Calu3 (cell line): ENCODE data around the gene WTIP. TPM values are rescaled to one million over a fixed set of nuclear protein-coding genes. Genes with fewer than 3 reads are reported as not detected.

Experiments used
- BruUV-seq: library from RNA; stranded (reverse); fragments of 400-500 nt; replicated peaks from 2 replicates; lab custom pipeline; 2021; lab: Mats Ljungman, UMichigan
- CTCF ChIA-PET: fragments of 300-600 bp; sonication (Branson Sonifier 250); formaldehyde crosslinking; loops from one replicate; lab custom pipeline; 2022; ENCODE audit warnings: antibody characterized with exemption; lab: Charles Lee
- DNase-seq: peaks from one replicate; pipeline ENCODE4 v3.0.0; 2022
- H3K27ac Mint-ChIP-seq: one replicate; pipeline ENCODE4 v1.8.0; 2022; ENCODE audit warnings: mixed read lengths; ENCODE audit not compliant: unreplicated experiment
- H3K27me3 Mint-ChIP-seq: one replicate; pipeline ENCODE4 v1.8.0; 2022; ENCODE audit warnings: mixed read lengths; ENCODE audit not compliant: unreplicated experiment
- H3K36me3 Mint-ChIP-seq: one replicate; pipeline ENCODE4 v1.8.0; 2022; ENCODE audit warnings: mild to moderate bottlenecking, moderate library complexity, mixed read lengths; ENCODE audit not compliant: insufficient read depth, unreplicated experiment
- H3K4me1 Mint-ChIP-seq: one replicate; pipeline ENCODE4 v1.8.0; 2022; ENCODE audit warnings: mild to moderate bottlenecking, low read depth, mixed read lengths; ENCODE audit not compliant: unreplicated experiment
- H3K4me3 Mint-ChIP-seq: one replicate; pipeline ENCODE4 v1.8.0; 2022; ENCODE audit warnings: mild to moderate bottlenecking, low read depth, moderate library complexity, mixed read lengths; ENCODE audit not compliant: unreplicated experiment
- H3K9me3 Mint-ChIP-seq: one replicate; pipeline ENCODE4 v1.8.0; 2022; ENCODE audit warnings: low read depth, mixed read lengths; ENCODE audit not compliant: unreplicated experiment
- intact Hi-C: fragments of 100-400 bp; cut with micrococcal nuclease; formaldehyde crosslinking; loops from one replicate; pipeline ENCODE4 v1.10.0; 2022; ENCODE audit not compliant: unreplicated experiment
- total RNA-seq: library from RNA; stranded (reverse); gene quantifications from 2 replicates; pipeline ENCODE4 v1.2.3, GENCODE V29; 2022
- TF ChIP-seq, protein P1 (sequence below): fragments of 200-600 bp; IDR thresholded peaks from one replicate; pipeline ENCODE4 v1.8.0; 2022; ENCODE audit warnings: antibody characterized with exemption; ENCODE audit not compliant: unreplicated experiment

WTIP gene
- total RNA-seq, 1 experiment from 2014 or later, result 5.3 TPM

DNA sequence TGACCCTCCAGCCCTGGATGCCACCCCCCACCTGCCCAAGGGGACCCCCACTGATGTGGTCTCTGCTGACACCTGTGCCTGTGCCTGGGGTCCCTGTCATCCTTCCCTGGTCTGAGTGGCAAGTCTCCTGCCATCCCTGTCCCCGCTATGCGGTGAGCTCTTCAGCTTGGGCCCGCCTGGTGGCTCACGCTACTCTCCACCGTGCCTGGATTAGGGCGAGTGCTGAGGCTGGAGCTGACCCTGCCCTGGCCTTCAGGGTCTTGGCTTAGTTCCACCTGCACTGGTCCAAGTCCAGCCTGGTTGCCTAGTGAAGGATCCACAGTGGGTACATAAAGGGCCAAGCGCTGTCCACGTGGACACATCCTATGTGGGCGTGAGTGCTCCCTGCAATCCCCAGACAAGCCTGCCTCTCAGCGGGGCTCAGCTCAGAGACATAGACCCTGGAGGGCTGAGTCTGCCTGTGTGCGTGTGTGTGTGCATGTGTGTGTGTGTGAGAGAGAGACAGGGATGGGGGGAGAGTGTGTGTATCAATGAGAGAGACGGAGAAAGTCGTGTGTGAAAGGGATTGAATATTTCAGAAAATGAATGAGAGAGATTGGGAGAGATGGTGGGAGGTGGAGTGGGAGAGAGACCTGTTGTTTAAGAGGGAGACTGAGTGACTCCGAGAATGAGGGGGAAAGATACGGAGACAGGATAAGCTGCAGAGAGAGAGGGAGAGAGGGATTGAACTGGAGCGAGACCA is 22.1 kb downstream of the WTIP start:
- peaks cover 6% of the 10 kb centered on the region for H3K36me3 Mint-ChIP-seq
- H3K9me3 Mint-ChIP-seq, result no peaks in the 10 kb centered on the region
- H3K4me3 Mint-ChIP-seq, result no peak overlapping the region
- no peak for DNase-seq
- intact Hi-C loops, result no loop called here
- H3K27ac Mint-ChIP-seq, result no peak overlapping the region
- no peaks in the 10 kb centered on the region for H3K27me3 Mint-ChIP-seq
- no TSS peak for BruUV-seq
- H3K4me1 Mint-ChIP-seq, result peaks cover 6% of the 10 kb centered on the region
- CTCF ChIA-PET, result interaction anchor here (0.7 kb wide), 1 partner anchor 496 kb away, joined by 3 read pairs; no protein-coding TSS in a partner anchor
- TF ChIP-seq, protein P1, sequence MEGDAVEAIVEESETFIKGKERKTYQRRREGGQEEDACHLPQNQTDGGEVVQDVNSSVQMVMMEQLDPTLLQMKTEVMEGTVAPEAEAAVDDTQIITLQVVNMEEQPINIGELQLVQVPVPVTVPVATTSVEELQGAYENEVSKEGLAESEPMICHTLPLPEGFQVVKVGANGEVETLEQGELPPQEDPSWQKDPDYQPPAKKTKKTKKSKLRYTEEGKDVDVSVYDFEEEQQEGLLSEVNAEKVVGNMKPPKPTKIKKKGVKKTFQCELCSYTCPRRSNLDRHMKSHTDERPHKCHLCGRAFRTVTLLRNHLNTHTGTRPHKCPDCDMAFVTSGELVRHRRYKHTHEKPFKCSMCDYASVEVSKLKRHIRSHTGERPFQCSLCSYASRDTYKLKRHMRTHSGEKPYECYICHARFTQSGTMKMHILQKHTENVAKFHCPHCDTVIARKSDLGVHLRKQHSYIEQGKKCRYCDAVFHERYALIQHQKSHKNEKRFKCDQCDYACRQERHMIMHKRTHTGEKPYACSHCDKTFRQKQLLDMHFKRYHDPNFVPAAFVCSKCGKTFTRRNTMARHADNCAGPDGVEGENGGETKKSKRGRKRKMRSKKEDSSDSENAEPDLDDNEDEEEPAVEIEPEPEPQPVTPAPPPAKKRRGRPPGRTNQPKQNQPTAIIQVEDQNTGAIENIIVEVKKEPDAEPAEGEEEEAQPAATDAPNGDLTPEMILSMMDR, result no peak

DNA sequence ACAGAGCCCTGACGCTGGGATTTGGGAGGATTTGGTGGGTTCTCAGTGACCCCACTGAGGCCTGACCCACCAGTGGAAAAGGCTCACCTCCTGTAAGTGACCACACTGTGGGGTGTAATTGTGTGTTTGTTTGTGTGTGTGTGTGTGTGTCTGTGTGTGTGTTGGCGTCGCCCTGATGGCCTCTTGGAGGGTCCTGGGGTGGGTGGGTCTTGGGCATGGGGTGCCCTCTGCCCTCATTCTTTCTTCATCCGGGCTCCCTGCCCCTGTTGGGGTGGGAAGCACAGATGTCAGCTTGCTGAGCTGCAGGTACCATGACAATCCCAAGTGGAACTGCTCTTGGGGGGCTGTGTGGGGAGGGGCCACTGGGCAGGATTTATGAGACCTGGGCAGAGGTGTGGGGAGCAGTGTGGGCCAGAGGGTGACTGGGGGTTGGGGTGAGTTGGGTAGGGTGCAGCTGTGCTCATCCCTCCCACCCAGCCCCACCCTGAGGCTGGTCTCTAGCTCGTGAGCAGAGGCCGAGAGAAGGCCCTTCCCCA is 22.8 kb downstream of the WTIP start:
- intact Hi-C loops, result no loop called here
- no peak overlapping the region for H3K4me3 Mint-ChIP-seq
- no TSS peak for BruUV-seq
- H3K4me1 Mint-ChIP-seq, result peaks cover 6% of the 10 kb centered on the region
- no peak for DNase-seq
- no peak overlapping the region for H3K27ac Mint-ChIP-seq
- no peaks in the 10 kb centered on the region for H3K9me3 Mint-ChIP-seq
- H3K27me3 Mint-ChIP-seq, result no peaks in the 10 kb centered on the region
- TF ChIP-seq, protein P1, result no peak
- peaks cover 6% of the 10 kb centered on the region for H3K36me3 Mint-ChIP-seq
- CTCF ChIA-PET, result interaction anchor here (0.6 to 0.7 kb wide), 2 partner anchors 495 to 501 kb away, joined by 3 to 4 read pairs; no protein-coding TSS in a partner anchor

DNA sequence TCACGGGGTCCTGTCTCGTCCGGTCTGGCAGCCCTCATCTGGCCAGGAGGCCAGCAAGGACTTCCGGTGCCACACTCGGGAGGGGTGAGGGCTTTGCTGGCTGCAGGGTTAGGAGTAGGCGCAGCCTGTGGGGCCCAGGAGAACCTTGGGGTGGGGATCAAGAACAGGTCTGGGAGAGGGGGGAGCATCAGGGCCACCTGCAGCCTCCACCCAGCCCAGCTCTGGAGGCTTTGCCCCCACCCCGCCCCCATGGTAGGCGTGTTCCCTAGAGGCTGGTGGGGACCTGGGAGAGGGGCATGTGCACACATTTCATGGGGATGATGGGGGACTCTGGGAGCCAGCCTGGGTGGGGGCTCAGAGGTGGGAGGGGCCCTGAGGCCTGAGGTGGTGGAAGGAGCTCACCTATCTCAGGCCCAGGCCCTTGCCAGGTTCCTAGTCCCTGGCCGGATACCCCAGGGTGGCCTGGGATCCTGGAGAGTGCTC is 23.3 kb downstream of the WTIP start:
- no TSS peak for BruUV-seq
- no peak for DNase-seq

DNA sequence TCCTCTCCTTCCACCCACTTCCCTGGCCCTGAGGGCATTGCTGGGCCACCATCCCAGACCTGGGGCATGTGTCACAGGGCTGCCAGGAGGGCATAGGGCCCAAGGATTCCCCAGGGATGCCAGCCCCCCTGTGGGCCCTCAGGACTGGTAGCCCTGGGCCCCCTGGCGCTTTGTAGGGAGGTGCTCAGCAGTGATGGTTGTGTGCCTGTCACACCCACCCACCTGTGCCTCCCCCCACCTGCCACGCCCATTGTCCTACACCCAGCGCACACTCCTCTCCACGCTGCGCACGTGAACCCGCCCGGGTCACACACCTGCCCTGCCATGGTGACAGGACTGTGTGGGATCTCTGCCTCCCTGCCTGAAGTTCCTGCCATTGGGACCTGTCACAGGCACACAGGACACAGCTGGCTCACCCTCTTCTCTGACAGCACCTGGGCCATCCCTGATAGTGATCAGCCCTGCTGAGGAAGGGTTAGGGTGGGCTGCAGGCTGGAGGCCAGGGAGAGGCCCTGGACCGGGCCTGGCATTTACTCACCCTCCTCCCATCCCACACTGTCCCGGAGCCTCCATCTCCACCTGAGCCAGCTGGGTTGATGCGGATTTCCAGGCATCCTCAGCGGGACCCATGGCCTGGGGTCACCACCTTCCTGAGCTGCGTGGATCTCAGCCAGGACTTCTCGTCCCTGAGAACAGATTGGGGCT is 23.9 kb downstream of the WTIP start:
- intact Hi-C loops, result no loop called here
- BruUV-seq, result no TSS peak
- Mint-ChIP-seq H3K9me3 (no peaks in the 10 kb centered on the region), H3K27ac (no peak overlapping the region), H3K36me3 (peaks cover 6% of the 10 kb centered on the region), H3K27me3 (no peaks in the 10 kb centered on the region), H3K4me1 (peaks cover 6% of the 10 kb centered on the region), H3K4me3 (no peak overlapping the region)
- CTCF ChIA-PET, result no interaction called here
- TF ChIP-seq, protein P1, result no peak
- no peak for DNase-seq

More for the DNA sequence above, 23.3 kb downstream of the WTIP start:
- intact Hi-C loops, result no loop called here
- CTCF ChIA-PET, result interaction anchor here (0.6 kb wide), 1 partner anchor 501 kb away, joined by 4 read pairs; no protein-coding TSS in a partner anchor
- Mint-ChIP-seq H3K27me3 (no peaks in the 10 kb centered on the region), H3K36me3 (peaks cover 6% of the 10 kb centered on the region), H3K27ac (no peak overlapping the region), H3K4me3 (no peak overlapping the region), H3K9me3 (no peaks in the 10 kb centered on the region), H3K4me1 (peaks cover 6% of the 10 kb centered on the region)
- TF ChIP-seq, protein P1, result no peak
